ENCODE measurements around the gene DEPDC5.

The DEPDC5 gene

GRCh38 chr22:31816750-31817149 is 62.9 kb downstream of the DEPDC5 start:
- no peak for DNase-seq

- no peak for DNase-seq
Measured at GRCh38 chr22:31818481-31819392, 64.9 kb downstream of the DEPDC5 start.

- no peak for DNase-seq
Measured at GRCh38 chr22:31820655-31821054, 66.8 kb downstream of the DEPDC5 start.

GRCh38 chr22:31821572-31821971 is 67.8 kb downstream of the DEPDC5 start:
- DNase-seq, result no peak

GRCh38 chr22:31822523-31822922 is 68.7 kb downstream of the DEPDC5 start:
- DNase-seq, result no peak

GRCh38 chr22:31825513-31825912 is 71.7 kb downstream of the DEPDC5 start:
- no peak for DNase-seq

GRCh38 chr22:31826443-31826842 is 72.6 kb downstream of the DEPDC5 start:
- DNase-seq, result no peak

- DNase-seq, result no peak
Measured at GRCh38 chr22:31828739-31829138, 74.9 kb downstream of the DEPDC5 start.

- peak; percentile 18 for DNase-seq
Measured at GRCh38 chr22:31829505-31829904, 75.7 kb downstream of the DEPDC5 start.

GRCh38 chr22:31830721-31831070 is 76.9 kb downstream of the DEPDC5 start:
- DNase-seq, result no peak

- no peak for DNase-seq
Measured at GRCh38 chr22:31833930-31834329, 80.1 kb downstream of the DEPDC5 start.

GRCh38 chr22:31836010-31836409 is 82.2 kb downstream of the DEPDC5 start:
- no peak for DNase-seq

- no peak for DNase-seq
Measured at GRCh38 chr22:31838917-31839316, 85.1 kb downstream of the DEPDC5 start.

GRCh38 chr22:31839986-31840385 is 86.2 kb downstream of the DEPDC5 start:
- DNase-seq, result no peak

GRCh38 chr22:31840585-31840984 is 86.8 kb downstream of the DEPDC5 start:
- no peak for DNase-seq

GRCh38 chr22:31841078-31841827 is 87.4 kb downstream of the DEPDC5 start:
- no peak for DNase-seq

- DNase-seq, result no peak
Measured at GRCh38 chr22:31843526-31843925, 89.7 kb downstream of the DEPDC5 start.

- no peak for DNase-seq
Measured at GRCh38 chr22:31844941-31845340, 91.1 kb downstream of the DEPDC5 start.

- peak; percentile 21 for DNase-seq
Measured at GRCh38 chr22:31846161-31847115, 92.6 kb downstream of the DEPDC5 start.

GRCh38 chr22:31848411-31848810 is 94.6 kb downstream of the DEPDC5 start:
- no peak for DNase-seq

GRCh38 chr22:31850135-31850534 is 96.3 kb downstream of the DEPDC5 start:
- DNase-seq, result no peak

GRCh38 chr22:31852691-31853421 is 99.0 kb downstream of the DEPDC5 start:
- no peak for DNase-seq
